Measurements from ENCODE around the gene NXPE1. TPM values are rescaled to one million over a fixed set of nuclear protein-coding genes. Genes with fewer than 3 reads are reported as not detected.

Gene NXPE1
- total RNA-seq, 1 donor from 2014 or later = not detected

- no peaks in the 10 kb centered on the region for H3K79me2 ChIP-seq (ENCODE audit: insufficient read depth, low read length)
- peaks cover 5% of the 10 kb centered on the region for H3K4me1 Mint-ChIP-seq (ENCODE audit: low read depth, unreplicated experiment)
- no peaks in the 10 kb centered on the region for H3K9me3 ChIP-seq (ENCODE audit: insufficient read depth, low read depth, low read length)
- no peak overlapping the region for H3K4me3 ChIP-seq (ENCODE audit: insufficient read depth, low read depth, low read length)
- DNase-seq (ENCODE audit: low read depth) = no peak
- no peaks in the 10 kb centered on the region for H3K27me3 Mint-ChIP-seq (ENCODE audit: low read depth, unreplicated experiment)
- no peaks in the 10 kb centered on the region for H3K36me3 ChIP-seq (ENCODE audit: insufficient read depth, low read length)
- H2AFZ ChIP-seq (ENCODE audit: low read depth, low read length) = no peak overlapping the region
- H3K4me1 ChIP-seq (ENCODE audit: insufficient read depth, low read length) = no peaks in the 10 kb centered on the region
- H3K9ac ChIP-seq (ENCODE audit: low read length) = no peak overlapping the region
- no peak overlapping the region for H3K27ac ChIP-seq (ENCODE audit: low read depth, low read length)
- no peak for TF ChIP-seq EZH2 (IDR thresholded peaks at IDR 0.05; ENCODE audit: insufficient read depth, low read length)
- H3K9me3 Mint-ChIP-seq (ENCODE audit: unreplicated experiment) = no peaks in the 10 kb centered on the region
- no peak overlapping the region for H3K4me3 Mint-ChIP-seq (ENCODE audit: unreplicated experiment)
- no peak overlapping the region for H3K4me2 ChIP-seq (ENCODE audit: low read length)
- peaks cover 2% of the 10 kb centered on the region for H3K36me3 Mint-ChIP-seq (ENCODE audit: low read depth, unreplicated experiment)
- no peak overlapping the region for H3K27ac Mint-ChIP-seq (ENCODE audit: unreplicated experiment)
- H3K27me3 ChIP-seq (ENCODE audit: insufficient read depth, low read length) = no peaks in the 10 kb centered on the region
- no peaks in the 10 kb centered on the region for H4K20me1 ChIP-seq (ENCODE audit: insufficient read depth, low read length)
- no peak for FAIRE-seq
Observed at GRCh38 chr11:114478001-114478410, 81.7 kb downstream of the NXPE1 start.

- Histone ChIP-seq H3K9me3 (ENCODE audit: insufficient read depth, low read depth, low read length) (no peaks in the 10 kb centered on the region), H3K27me3 (ENCODE audit: insufficient read depth, low read length) (no peaks in the 10 kb centered on the region), H3K27ac (ENCODE audit: low read depth, low read length) (no peak overlapping the region), H3K9ac (ENCODE audit: low read length) (no peak overlapping the region), H2AFZ (ENCODE audit: low read depth, low read length) (no peak overlapping the region), H4K20me1 (ENCODE audit: insufficient read depth, low read length) (no peaks in the 10 kb centered on the region), H3K4me1 (ENCODE audit: insufficient read depth, low read length) (no peaks in the 10 kb centered on the region), H3K4me3 (ENCODE audit: insufficient read depth, low read depth, low read length) (no peak overlapping the region), H3K36me3 (ENCODE audit: insufficient read depth, low read length) (no peaks in the 10 kb centered on the region), H3K79me2 (ENCODE audit: insufficient read depth, low read length) (no peaks in the 10 kb centered on the region), H3K4me2 (ENCODE audit: low read length) (no peak overlapping the region)
- Mint-ChIP-seq H3K36me3 (ENCODE audit: low read depth, unreplicated experiment) (peaks cover 11% of the 10 kb centered on the region), H3K27ac (ENCODE audit: unreplicated experiment) (no peak overlapping the region), H3K4me3 (ENCODE audit: unreplicated experiment) (no peak overlapping the region), H3K9me3 (ENCODE audit: unreplicated experiment) (peaks cover 2% of the 10 kb centered on the region), H3K27me3 (ENCODE audit: low read depth, unreplicated experiment) (no peaks in the 10 kb centered on the region), H3K4me1 (ENCODE audit: low read depth, unreplicated experiment) (no peaks in the 10 kb centered on the region)
- no peak for TF ChIP-seq CTCF (IDR thresholded peaks at IDR 0.05; ENCODE audit: insufficient read depth, low read depth, low read length)
- TF ChIP-seq EZH2 (IDR thresholded peaks at IDR 0.05; ENCODE audit: insufficient read depth, low read length) = no peak
- no peak for DNase-seq (ENCODE audit: low read depth)
- FAIRE-seq = no peak
Observed at GRCh38 chr11:114472661-114473060, 87.0 kb downstream of the NXPE1 start.

Other genes starting within 250 kb of the NXPE1 start
- gene C11orf71, start 159.4 kb downstream of the NXPE1 start, total RNA-seq = 2.2 and 2.9 TPM in 2 replicates
- gene RBM7, start 159.2 kb downstream of the NXPE1 start, total RNA-seq = 49.3 and 50.5 TPM in 2 replicates
- gene REXO2, start 120.4 kb downstream of the NXPE1 start, total RNA-seq = 179 and 181 TPM in 2 replicates
- gene NXPE4, start 35.9 kb upstream of the NXPE1 start, total RNA-seq = not detected in 2 replicates
- gene NXPE2, start 118.6 kb upstream of the NXPE1 start, total RNA-seq = 0.11 and 0.41 TPM in 2 replicates

Measured in astrocyte (in vitro differentiated cells and primary cell).